GM12874 (cell line): ENCODE measurements around the gene CFAP46.

Experiments
- TF ChIP-seq, protein P1 (sequence below): IDR thresholded peaks from 2 replicates; pipeline ENCODE4 v1.5.1; 2011; ENCODE audit warnings: low read depth, mild to moderate bottlenecking, control low read depth, low read length, moderate library complexity; ENCODE audit not compliant: insufficient read depth

CFAP46 gene

DNA sequence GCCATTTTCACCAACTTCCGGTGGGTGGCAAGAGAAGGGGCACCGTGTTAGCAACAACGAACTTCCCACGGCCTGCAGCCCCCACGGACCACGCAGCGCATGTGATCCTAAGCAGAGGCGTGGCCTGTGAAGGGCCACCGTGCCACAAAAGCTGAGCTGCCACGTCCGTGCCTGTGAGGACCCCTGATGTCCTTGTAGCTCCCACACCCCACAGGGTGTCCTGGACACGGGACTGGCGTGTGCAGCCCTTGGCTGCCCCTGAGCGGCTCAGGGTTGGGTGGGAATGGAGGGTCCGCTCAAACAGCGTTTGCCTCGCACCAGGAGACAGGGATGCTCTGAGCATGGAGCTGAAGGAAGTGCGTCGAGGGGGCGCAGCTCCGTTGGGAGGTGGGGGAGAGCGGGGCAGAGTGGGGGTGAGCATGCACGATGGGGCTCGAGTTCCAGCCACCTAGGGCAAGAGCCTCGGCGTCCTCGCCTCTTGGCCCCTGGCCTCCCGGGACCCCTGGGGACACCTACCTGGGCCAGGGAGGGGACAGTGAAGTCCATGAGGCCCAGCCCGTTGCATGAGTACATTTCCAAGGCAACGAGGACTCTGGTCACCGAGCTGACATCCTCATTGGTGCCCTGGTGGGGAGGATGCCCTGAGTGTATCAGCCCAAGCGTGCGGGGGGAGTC, 33.6 kb downstream of the CFAP46 start:
- TF ChIP-seq, protein P1, sequence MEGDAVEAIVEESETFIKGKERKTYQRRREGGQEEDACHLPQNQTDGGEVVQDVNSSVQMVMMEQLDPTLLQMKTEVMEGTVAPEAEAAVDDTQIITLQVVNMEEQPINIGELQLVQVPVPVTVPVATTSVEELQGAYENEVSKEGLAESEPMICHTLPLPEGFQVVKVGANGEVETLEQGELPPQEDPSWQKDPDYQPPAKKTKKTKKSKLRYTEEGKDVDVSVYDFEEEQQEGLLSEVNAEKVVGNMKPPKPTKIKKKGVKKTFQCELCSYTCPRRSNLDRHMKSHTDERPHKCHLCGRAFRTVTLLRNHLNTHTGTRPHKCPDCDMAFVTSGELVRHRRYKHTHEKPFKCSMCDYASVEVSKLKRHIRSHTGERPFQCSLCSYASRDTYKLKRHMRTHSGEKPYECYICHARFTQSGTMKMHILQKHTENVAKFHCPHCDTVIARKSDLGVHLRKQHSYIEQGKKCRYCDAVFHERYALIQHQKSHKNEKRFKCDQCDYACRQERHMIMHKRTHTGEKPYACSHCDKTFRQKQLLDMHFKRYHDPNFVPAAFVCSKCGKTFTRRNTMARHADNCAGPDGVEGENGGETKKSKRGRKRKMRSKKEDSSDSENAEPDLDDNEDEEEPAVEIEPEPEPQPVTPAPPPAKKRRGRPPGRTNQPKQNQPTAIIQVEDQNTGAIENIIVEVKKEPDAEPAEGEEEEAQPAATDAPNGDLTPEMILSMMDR = no peak

DNA sequence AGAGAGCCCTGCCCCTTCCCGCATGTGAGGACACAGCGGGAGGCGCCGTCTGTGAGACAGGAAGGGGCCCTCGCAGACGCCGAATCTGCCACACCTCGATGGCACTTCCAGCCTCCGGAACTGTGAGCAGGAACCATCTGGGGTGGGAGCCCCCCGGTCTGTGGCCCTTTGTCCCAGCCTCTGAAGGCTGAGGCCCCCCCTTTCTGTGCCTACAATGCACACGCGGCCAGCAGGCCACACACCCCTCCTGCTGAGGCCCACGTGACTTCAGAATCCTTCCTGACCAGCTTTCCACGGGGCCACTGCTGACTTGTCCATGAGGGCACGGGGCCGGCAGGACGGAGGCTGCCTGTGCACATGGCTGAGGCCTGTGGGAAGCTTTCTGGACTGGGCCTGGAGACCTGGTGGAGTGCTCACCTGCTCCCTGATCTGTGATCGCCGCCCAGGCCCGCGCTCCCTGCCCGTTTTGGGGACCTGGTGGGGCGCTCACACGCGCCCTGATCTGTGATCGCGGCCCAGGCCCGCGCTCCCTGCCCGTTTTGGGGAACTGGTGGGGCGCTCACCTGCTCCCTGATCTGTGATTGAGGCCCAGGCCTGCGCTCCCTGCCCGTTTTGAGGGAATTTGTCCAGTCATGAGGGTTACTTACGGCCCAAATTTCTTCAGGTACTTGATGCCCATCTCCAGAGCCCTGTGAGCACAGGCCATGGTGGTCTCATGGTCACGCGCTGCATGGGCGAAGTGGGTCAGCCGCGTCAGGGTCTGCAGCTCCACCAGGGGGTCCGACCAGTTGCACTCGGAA, 34.3 kb downstream of the CFAP46 start:
- TF ChIP-seq, protein P1 = no peak

DNA sequence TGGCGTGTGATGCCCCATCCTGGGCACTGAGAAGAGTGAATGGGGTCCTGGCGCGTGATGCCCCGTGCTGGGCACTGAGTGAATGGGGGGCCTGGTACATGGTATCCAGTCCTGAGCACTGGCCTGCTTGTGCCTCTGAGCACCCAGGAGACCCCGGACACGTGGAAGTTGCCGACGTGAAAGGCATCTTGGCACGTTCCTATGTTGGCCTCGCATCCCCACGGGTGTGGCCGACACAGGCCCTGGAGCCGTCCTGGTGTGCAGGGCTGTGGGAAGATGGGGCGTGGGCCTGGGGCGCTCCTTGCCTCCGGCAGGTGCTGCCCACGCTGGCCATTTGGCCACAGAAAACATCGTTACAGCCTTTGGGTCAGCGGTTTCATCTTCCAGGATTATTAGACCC, 35.5 kb downstream of the CFAP46 start:
- TF ChIP-seq, protein P1 = no peak

DNA sequence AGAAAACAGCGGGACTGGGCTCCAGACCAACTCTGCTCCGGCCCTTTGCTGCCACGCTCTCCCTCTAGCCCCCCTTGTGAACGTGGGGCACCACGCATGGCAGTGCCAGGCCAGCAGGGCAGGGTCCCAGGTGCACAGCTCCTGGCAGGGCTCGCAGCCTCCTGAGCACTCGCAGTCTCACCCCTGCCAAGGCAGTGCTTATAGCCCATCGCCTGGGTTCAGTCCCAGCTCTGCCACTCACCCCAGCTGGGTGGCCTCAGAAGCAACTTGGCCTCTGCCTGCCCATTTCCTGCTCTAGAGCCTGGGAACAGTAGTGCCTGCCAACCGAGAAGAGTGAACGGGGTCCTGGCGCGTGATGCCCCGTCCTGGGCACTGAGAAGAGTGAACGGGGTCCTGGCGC, 36.3 kb downstream of the CFAP46 start:
- TF ChIP-seq, protein P1 = no peak

DNA sequence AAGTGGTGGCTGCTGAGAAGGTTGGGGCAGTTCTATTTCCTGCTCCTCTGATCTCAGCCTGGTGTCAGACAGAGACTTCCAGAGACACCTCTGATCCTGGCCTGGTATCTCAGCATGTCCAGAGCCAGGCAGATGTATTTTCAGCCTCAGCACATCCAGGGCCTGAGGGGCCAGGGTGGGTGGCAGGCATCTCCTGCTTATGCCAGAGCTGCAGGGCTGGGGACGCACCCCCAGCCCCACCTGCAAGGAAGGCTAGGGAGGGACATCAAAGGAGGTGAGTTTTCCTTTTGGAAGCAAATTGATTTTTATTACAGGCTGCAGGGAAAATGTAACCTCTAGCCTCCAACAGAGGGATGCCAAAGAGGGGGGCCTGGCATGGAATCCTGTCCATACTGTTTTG, 36.7 kb downstream of the CFAP46 start:
- TF ChIP-seq, protein P1 = no peak

DNA sequence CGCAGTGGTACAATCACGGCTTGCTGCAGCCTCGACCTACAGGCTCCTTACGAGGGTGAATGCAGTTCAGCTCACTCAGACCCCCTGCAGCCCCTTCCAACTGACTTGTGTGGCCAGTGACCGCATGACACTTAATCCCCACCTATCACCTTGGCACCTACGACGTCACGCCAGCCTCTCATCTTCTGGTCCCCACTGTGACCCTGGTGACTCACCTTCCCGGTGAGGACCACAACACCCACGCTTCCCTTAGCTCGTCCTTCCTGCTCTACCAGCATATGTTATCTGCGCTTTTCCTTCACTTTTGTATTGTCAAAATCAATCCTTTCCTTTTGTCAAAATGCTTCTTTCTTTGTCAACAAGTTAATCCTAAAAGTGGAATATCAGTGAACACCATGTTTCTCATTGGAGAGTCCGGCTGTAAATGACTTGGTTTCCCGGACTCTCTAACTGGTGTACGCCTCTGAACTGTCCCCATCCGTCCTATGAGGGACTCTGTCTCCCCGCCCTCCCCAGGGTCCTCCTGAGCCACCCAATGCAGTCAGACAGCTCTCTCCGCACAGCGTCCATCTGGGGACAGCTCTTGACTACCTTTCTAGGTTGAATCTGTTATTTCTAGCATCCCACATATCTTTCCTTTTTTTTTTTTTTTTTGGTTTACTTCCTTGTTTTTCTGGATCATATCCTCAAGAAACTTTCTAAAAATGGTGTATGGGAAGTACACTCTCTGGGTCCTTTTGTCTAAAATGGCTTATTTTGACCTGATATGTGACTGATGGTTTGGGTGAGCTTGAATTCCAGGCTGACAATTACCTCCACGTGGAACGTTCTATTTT, 37.3 kb downstream of the CFAP46 start:
- TF ChIP-seq, protein P1 = no peak
